ENCODE results near the gene CLEC2A.
A peak's percentile ranks its signal among the peaks of the same experiment; 100 is the strongest.
"Not testable (repeated sequence)": the region's sequence is repeated elsewhere in the genome, so short reads cannot be mapped to it uniquely, and the experiment has no call there.

Gene CLEC2A, protein sequence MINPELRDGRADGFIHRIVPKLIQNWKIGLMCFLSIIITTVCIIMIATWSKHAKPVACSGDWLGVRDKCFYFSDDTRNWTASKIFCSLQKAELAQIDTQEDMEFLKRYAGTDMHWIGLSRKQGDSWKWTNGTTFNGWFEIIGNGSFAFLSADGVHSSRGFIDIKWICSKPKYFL

GRCh38 chr12:9932270-9932669 is at the start of gene CLEC2A:
Gene CLEC2A (minus strand): TSS chr12:9932370. CDS start chr12:9932329, 41 bp downstream.
- no peak for DNase-seq (ENCODE audit: extremely low spot score, insufficient read length, low read depth)

DNA sequence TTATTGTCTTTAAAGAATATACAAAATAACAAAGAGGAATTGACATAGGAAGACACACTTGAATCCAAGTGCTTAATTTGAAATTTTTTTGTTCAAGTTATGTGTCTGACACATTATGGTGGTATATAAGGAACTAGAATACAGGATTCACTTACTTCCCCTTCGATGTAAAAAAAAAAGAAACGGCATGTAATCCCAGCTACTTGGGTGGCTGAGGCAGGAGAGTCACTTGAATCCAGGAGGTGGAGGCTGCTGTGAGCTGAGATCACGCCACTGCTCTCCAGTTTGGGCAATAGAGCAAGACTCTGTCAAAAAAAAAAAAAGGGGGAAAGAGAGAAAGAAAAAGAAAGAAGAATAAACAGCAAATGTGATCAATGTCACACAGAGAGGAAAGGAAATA is 48.0 kb upstream of the CLEC2A start:
- no peak for FAIRE-seq
- DNase-seq (ENCODE audit: extremely low spot score, insufficient read length, low read depth), result no peak

More at GRCh38 chr12:9932270-9932669, at the start of gene CLEC2A:
- FAIRE-seq, result no peak

DNA sequence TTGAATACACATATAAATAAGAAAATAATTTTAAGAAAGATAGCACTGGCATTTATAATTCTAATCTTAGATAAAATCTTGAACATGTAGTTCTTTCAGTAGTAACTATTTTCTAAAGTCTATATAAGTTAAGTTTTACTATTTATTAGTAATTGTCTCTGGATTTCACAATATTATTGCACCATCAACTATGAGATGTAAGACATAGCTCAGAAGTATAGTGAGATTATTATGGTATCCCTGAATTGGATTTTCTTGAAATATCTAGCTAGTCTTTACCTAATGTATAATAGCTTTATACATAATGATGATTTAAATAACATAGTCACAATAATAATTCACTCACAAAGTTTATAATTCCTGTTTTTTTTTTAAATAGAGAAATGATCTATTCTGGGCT is 45.7 kb upstream of the CLEC2A start:
- DNase-seq (ENCODE audit: extremely low spot score, insufficient read length, low read depth) (no peak), FAIRE-seq (no peak)

GRCh38 chr12:9976626-9977025 is 44.5 kb upstream of the CLEC2A start:
- FAIRE-seq, result not testable (repeated sequence)

DNA sequence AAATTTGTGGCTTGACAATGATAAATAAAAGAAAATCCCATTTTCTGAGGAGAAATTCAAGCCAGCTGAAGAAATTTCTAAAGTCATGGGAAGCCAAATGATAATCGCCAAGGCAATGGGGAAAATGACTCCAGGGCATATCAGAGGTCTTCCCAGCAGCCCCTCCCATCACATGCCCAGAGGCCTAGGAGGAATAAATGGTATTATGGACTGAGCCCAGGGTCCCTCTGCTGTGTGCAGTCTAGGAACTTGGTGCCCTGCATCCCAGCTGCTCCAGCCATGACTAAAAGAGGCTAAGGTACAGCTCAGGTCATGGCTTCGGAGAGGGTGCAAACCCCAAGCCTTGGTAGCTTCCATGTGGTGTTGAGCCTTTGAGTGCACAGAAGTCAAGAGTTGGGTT is 43.4 kb upstream of the CLEC2A start:
- FAIRE-seq, result no peak
- no peak for DNase-seq (ENCODE audit: extremely low spot score, insufficient read length, low read depth)

More at GRCh38 chr12:9976626-9977025, 44.5 kb upstream of the CLEC2A start:
- DNase-seq (ENCODE audit: extremely low spot score, insufficient read length, low read depth), result not testable (repeated sequence)

- not testable (repeated sequence) for DNase-seq (ENCODE audit: extremely low spot score, insufficient read length, low read depth); FAIRE-seq
Observed at GRCh38 chr12:9974731-9975130, 42.6 kb upstream of the CLEC2A start.

GRCh38 chr12:9973949-9974348 is 41.8 kb upstream of the CLEC2A start:
- DNase-seq (ENCODE audit: extremely low spot score, insufficient read length, low read depth), result no peak
- FAIRE-seq, result no peak

GRCh38 chr12:9971181-9971580 is 39.0 kb upstream of the CLEC2A start, which contains the start of gene CLEC12A:
Gene CLEC12A (plus strand): TSS chr12:9971409. CDS start chr12:9971597, 188 bp downstream.
- no peak for DNase-seq (ENCODE audit: extremely low spot score, insufficient read length, low read depth)
- no peak for FAIRE-seq

GRCh38 chr12:9969673-9970072 is 37.5 kb upstream of the CLEC2A start:
- FAIRE-seq (no peak), DNase-seq (ENCODE audit: extremely low spot score, insufficient read length, low read depth) (no peak)

DNA sequence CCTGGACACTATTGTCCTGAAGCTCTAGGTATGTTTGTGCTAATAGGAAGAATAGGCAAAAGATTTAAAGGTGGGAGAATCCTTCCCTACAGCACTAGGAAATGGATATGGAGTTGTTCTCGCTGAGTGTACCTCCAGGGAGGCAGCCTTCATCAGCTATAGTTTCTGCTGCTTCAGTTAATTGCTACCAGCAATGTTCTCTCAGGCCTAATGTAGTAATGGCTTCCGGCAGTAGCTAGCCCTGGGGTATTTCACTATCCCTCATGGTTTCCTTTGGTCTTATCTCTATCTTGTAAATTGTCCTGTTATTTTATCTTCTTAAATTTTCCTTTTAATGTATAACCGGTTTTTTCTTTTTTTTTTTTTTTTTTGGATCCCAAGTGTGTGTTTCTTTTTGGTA is 29.7 kb upstream of the CLEC2A start:
- FAIRE-seq, result no peak

DNA sequence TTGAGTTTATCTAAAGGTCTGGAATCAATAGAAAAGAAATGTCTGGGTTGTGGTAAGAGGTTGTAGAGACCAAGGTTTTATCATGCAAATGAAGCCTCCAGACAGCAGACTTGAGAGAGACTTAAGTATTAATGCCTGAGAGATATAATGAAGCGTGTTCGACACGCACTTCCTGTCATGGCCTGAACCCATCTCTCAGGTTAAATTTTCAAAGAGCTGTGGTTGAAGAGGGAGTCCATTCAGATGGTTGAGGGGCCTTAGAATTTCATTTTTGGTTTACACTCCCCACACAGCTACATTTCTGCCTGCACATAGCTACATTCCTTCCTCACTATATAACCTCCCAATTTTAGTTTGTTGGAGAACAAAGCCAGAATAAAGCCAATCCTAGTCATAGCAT is 28.9 kb upstream of the CLEC2A start:
- FAIRE-seq, result peak; percentile 76
- DNase-seq (ENCODE audit: extremely low spot score, insufficient read length, low read depth), result no peak

More for the DNA sequence above, 29.7 kb upstream of the CLEC2A start:
- DNase-seq (ENCODE audit: extremely low spot score, insufficient read length, low read depth), result no peak

DNA sequence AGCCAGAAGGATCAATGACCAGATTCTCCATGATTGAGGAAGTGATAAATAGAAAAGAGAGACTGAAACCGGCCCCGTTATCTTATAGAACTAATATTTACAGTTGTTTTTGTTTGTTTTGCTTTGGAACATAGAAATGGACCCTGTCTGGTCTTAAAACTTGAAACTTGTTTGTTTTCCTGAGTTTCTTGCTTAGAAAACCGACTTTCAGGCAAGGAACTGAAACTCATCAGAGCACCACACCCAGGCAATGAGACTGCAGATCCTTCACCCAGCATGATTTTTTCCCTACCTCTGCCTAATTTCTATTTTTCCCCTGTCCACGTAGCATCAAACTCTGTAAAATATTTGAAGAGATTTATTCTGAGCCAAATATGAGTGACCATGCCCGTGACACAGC is 28.4 kb upstream of the CLEC2A start:
- FAIRE-seq (peak; percentile 5), DNase-seq (ENCODE audit: extremely low spot score, insufficient read length, low read depth) (no peak)

- FAIRE-seq, result no peak
- DNase-seq (ENCODE audit: extremely low spot score, insufficient read length, low read depth), result no peak
Observed at GRCh38 chr12:9957834-9958233, 25.7 kb upstream of the CLEC2A start.

- not testable (repeated sequence) for FAIRE-seq; DNase-seq (ENCODE audit: extremely low spot score, insufficient read length, low read depth)
Observed at GRCh38 chr12:9952954-9953729, 21.0 kb upstream of the CLEC2A start.

- FAIRE-seq (peak; percentile 83), DNase-seq (ENCODE audit: extremely low spot score, insufficient read length, low read depth) (no peak)
Observed at GRCh38 chr12:9951026-9951675, 19.0 kb upstream of the CLEC2A start.

DNA sequence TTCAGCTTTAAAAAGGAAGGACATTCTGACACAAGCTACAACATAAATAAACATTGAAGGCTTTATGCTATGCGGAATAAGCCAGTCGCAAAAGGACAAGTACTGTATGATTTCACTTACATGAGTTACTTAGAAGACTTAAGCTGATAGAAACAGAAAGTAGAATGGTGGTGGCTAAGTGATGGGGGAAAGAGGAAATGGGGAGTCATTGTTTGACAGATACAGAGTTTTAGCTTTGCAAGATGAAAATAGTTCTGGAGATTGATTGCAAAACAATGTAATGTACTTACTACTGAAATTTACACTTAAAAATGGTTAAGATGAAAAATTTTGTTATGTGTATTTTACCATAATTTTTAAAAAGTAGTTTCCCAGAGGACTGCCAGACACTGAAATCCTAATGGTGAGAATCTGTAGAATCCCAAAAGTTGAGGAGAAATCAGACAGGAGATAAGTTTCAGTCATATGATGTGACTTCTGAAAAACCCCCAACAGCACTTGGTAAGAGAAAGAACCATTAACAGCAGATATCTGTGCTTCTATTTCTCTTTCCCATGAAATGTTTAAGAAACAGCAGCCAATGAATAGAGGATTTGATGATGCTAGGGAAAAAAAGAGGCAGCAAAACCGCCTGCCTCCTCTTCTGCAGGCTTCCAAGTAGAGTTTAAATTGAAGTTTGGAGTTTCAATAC is 16.6 kb upstream of the CLEC2A start:
- peak; percentile 96 for FAIRE-seq
- DNase-seq (ENCODE audit: extremely low spot score, insufficient read length, low read depth), result no peak

GRCh38 chr12:9947674-9948073 is 15.5 kb upstream of the CLEC2A start:
- DNase-seq (ENCODE audit: extremely low spot score, insufficient read length, low read depth) (no peak), FAIRE-seq (peak; percentile 47)

DNA sequence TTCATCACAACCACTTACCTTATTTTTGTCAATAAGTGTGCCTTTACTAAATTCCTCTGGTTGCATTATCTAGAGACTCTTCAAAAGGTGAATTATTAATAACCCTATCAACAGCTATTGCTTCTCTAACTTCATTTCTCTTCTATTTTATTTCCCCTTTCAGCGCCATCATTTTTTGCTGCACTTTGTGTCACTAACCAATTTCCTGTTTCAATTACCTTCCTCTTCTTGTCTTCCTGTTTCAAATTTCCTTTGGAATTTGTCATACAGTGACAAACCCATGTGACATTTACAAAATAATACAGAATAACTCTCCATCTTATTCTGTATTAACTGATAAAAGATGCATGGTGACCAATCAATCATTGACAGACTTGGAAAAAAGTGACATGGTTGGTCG is 12.2 kb upstream of the CLEC2A start:
- DNase-seq (ENCODE audit: extremely low spot score, insufficient read length, low read depth) (no peak), FAIRE-seq (no peak)

DNA sequence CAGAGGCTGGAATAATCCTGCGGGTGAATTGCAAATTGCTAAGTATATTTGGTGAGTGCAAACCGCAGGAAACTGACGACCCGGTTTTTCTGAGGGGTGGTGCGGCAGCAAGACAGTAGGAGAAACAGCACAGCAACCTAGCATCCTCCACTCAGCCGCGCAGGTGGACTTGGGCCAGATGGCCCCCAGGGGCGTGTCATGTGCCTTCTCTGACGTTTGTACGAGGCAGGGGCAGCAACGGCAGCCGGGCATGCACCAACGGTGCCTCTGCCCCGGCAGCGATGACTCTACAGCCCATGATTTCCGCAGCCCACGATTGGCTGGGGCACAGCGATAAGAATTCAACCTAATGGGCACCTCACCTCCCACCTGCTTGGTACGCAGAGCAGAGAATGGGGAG is 11.1 kb upstream of the CLEC2A start:
- DNase-seq (ENCODE audit: extremely low spot score, insufficient read length, low read depth) (no peak), FAIRE-seq (peak; percentile 71)

- no peak for DNase-seq (ENCODE audit: extremely low spot score, insufficient read length, low read depth)
- no peak for FAIRE-seq
Observed at GRCh38 chr12:9941838-9942237, 9.7 kb upstream of the CLEC2A start.
